ENCODE data around the gene SLC25A11. TPM values are rescaled to one million over a fixed set of nuclear protein-coding genes. Genes with fewer than 3 reads are reported as not detected.

The SLC25A11 gene
- total and polyA plus RNA-seq, 2 donors (not counting 3 experiments of a cell fraction or from before 2014, with no cell fraction given): 58.2 to 95.2 TPM

DNA sequence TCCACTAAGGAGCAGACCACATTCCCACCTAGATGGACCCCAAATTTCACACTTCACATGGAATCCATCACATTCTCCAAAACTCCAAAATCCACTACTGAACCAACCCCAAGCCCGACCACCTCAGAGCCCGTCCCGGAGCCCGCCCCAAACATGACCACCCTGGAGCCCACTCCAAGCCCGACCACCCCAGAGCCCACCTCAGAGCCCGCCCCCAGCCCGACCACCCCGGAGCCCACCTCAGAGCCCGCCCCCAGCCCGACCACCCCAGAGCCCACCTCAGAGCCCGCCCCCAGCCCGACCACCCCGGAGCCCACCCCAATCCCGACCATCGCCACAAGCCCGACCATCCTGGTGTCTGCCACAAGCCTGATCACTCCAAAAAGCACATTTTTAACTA, 6.2 kb downstream of the SLC25A11 start:
- no peak for FAIRE-seq
- Histone ChIP-seq H3K9me3 (replicated peaks; ENCODE audit: control insufficient read depth, insufficient read depth, low read length) (no peaks in the 10 kb centered on the region), H4K20me1 (replicated peaks; ENCODE audit: control insufficient read depth, extremely low read depth, insufficient read depth, low read length) (no peaks in the 10 kb centered on the region), H3K27me3 (ENCODE audit: control insufficient read depth in 2 of 2, insufficient read depth in 2 of 2, low read length in 2 of 2) (no peaks in the 10 kb centered on the region), H3K36me3 (ENCODE audit: control insufficient read depth in 2 of 2, extremely low read depth in 1 of 2, insufficient read depth in 2 of 2, low read length in 2 of 2) (peaks cover 2 to 19% of the 10 kb centered on the region in 2 experiments), H3K4me3 (replicated peaks in 1 of 3; ENCODE audit: insufficient read depth in 1 of 3, low read depth in 1 of 3, low read length in 3 of 3) (no peak overlapping the region), H3K9ac (replicated peaks; ENCODE audit: extremely low read depth, insufficient read depth, low read length) (no peak overlapping the region), H3K4me2 (ENCODE audit: insufficient read depth, low read length) (no peak overlapping the region), H3K9me1 (replicated peaks; ENCODE audit: control insufficient read depth, extremely low read depth, insufficient read depth, low read length) (no peaks in the 10 kb centered on the region), H3K4me1 (ENCODE audit: control insufficient read depth, extremely low read depth, insufficient read depth, low read length) (peaks cover 9% of the 10 kb centered on the region), H3K27ac (ENCODE audit: insufficient read depth, low read depth, low read length) (no peak overlapping the region), H3K79me2 (ENCODE audit: control insufficient read depth, insufficient read depth, low read length) (peaks cover 7% of the 10 kb centered on the region), H2AFZ (ENCODE audit: low read depth, low read length) (no peak overlapping the region)
- POLR2A ChIA-PET: no interaction called here
- TF ChIP-seq EZH2 (IDR thresholded peaks at IDR 0.05; ENCODE audit: borderline replicate concordance, low read depth, low read length, severe bottlenecking): no peak
- no peak for TF ChIP-seq FOS (IDR thresholded peaks at IDR 0.05; ENCODE audit: borderline replicate concordance, insufficient read depth, low read length)
- no peak for TF ChIP-seq MYC (IDR thresholded peaks at IDR 0.05; ENCODE audit: low read depth, low read length)
- TF ChIP-seq POLR2AphosphoS5 (IDR thresholded peaks at IDR 0.05; ENCODE audit: insufficient read depth, low read depth, low read length): no peak
- no peak for TF ChIP-seq POLR2A (IDR thresholded peaks at IDR 0.05; ENCODE audit: low read depth, low read length)
- TF ChIP-seq JUN (IDR thresholded peaks at IDR 0.05; ENCODE audit: borderline replicate concordance, insufficient read depth, insufficient read length, low read depth): no peak
- TF ChIP-seq, protein P1, sequence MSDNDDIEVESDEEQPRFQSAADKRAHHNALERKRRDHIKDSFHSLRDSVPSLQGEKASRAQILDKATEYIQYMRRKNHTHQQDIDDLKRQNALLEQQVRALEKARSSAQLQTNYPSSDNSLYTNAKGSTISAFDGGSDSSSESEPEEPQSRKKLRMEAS (IDR thresholded peaks at IDR 0.05; ENCODE audit: insufficient read depth, insufficient read length): no peak
- TF ChIP-seq, protein P2, sequence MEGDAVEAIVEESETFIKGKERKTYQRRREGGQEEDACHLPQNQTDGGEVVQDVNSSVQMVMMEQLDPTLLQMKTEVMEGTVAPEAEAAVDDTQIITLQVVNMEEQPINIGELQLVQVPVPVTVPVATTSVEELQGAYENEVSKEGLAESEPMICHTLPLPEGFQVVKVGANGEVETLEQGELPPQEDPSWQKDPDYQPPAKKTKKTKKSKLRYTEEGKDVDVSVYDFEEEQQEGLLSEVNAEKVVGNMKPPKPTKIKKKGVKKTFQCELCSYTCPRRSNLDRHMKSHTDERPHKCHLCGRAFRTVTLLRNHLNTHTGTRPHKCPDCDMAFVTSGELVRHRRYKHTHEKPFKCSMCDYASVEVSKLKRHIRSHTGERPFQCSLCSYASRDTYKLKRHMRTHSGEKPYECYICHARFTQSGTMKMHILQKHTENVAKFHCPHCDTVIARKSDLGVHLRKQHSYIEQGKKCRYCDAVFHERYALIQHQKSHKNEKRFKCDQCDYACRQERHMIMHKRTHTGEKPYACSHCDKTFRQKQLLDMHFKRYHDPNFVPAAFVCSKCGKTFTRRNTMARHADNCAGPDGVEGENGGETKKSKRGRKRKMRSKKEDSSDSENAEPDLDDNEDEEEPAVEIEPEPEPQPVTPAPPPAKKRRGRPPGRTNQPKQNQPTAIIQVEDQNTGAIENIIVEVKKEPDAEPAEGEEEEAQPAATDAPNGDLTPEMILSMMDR (IDR thresholded peaks at IDR 0.05; ENCODE audit: extremely low read depth in 1 of 2, insufficient read depth in 1 of 2, low read depth in 1 of 2, low read length in 2 of 2): no peak
- no peak for TF ChIP-seq GATA2 (IDR thresholded peaks at IDR 0.05; ENCODE audit: insufficient read depth, insufficient read length, low read depth, low read length)
- no peak for DNase-seq (ENCODE audit: low read depth, low spot score)
- intact Hi-C loops (cut with micrococcal nuclease) (no loop called here), dilution Hi-C loops (cut with MboI; ENCODE audit: extremely low pct_ligation_motif_present, low sequenced_read_pairs) (no loop called here)
- CTCF ChIA-PET: interaction anchor here (1.5 kb wide), 2 partner anchors 24 to 30 kb away, joined by 4 to 8 read pairs; partner anchors contain the start of gene CHRNE
- BruUV-seq (replicated peaks): no TSS peak
